Erythroblast (primary cell): ENCODE data around the gene BTNL8.

ENCODE experiments used
- DNase-seq, 2 experiments: peaks; one replicate each; lab custom pipeline; 2025; lab: John Stamatoyannopoulos, UW
- GATA1 ChIP-seq: IDR thresholded peaks from 2 replicates; pipeline ENCODE4 v1.6.1; 2011; ENCODE audit warnings: low read depth, mild to moderate bottlenecking, control low read depth, low read length, moderate library complexity
- POLR2A ChIP-seq: IDR thresholded peaks from 2 replicates; pipeline ENCODE4 v1.6.1; 2011; ENCODE audit warnings: mild to moderate bottlenecking, low read length

The BTNL8 gene

GRCh38 chr5:180960209-180960608 lies 61.2 kb downstream of the BTNL8 start:
- TF ChIP-seq POLR2A (no peak), GATA1 (no peak)
- no peak for DNase-seq

GRCh38 chr5:180969406-180969805 lies 70.4 kb downstream of the BTNL8 start:
- TF ChIP-seq POLR2A, result no peak
- no peak for TF ChIP-seq GATA1
- no peak for DNase-seq

- no peak for DNase-seq
- TF ChIP-seq POLR2A, result no peak
- TF ChIP-seq GATA1, result no peak
Observed at GRCh38 chr5:180970336-180970735, 71.4 kb downstream of the BTNL8 start.

GRCh38 chr5:180970875-180971274 lies 71.9 kb downstream of the BTNL8 start:
- no peak for TF ChIP-seq POLR2A
- TF ChIP-seq GATA1, result no peak
- no peak for DNase-seq

- no peak for DNase-seq
- TF ChIP-seq POLR2A (no peak), GATA1 (no peak)
Observed at GRCh38 chr5:180974612-180975315, 75.8 kb downstream of the BTNL8 start.

- no peak for DNase-seq
- no peak for TF ChIP-seq GATA1
- no peak for TF ChIP-seq POLR2A
Observed at GRCh38 chr5:180975338-180975737, 76.4 kb downstream of the BTNL8 start.

- peak in 1 of 2 experiments; percentile 3 for DNase-seq
- TF ChIP-seq GATA1, result no peak
- no peak for TF ChIP-seq POLR2A
Observed at GRCh38 chr5:180976518-180976917, 77.6 kb downstream of the BTNL8 start.

- no peak for TF ChIP-seq POLR2A
- TF ChIP-seq GATA1, result no peak
- no peak for DNase-seq
Observed at GRCh38 chr5:180977852-180978251, 78.9 kb downstream of the BTNL8 start.

GRCh38 chr5:180982008-180982741 lies 83.2 kb downstream of the BTNL8 start:
- no peak for TF ChIP-seq POLR2A
- TF ChIP-seq GATA1, result no peak
- DNase-seq, result no peak

GRCh38 chr5:180988016-180988415 lies 89.1 kb downstream of the BTNL8 start:
- TF ChIP-seq POLR2A (no peak), GATA1 (no peak)
- no peak for DNase-seq

GRCh38 chr5:180988592-180988991 lies 89.6 kb downstream of the BTNL8 start, which contains the start of gene BTNL3:
TSS of gene BTNL3 (plus strand) at chr5:180988846. CDS start at chr5:180989029, 183 bp downstream.
- DNase-seq, result no peak

GRCh38 chr5:180990086-180990881 lies 91.3 kb downstream of the BTNL8 start:
- no peak for TF ChIP-seq POLR2A
- no peak for TF ChIP-seq GATA1

More at GRCh38 chr5:180988592-180988991, 89.6 kb downstream of the BTNL8 start, which contains the start of gene BTNL3:
- TF ChIP-seq GATA1, result no peak
- TF ChIP-seq POLR2A, result no peak

GRCh38 chr5:180990882-180991242 lies 91.9 kb downstream of the BTNL8 start:
- TF ChIP-seq GATA1 (no peak), POLR2A (no peak)
- no peak for DNase-seq

More at GRCh38 chr5:180990086-180990881, 91.3 kb downstream of the BTNL8 start:
- DNase-seq, result no peak
